SU-DHL-6 (cell line): ENCODE results near the gene TMEM271.

Experiments
- CTCF ChIP-seq: fragments of 200-600 bp; sonication (generic); IDR thresholded peaks from one replicate; pipeline ENCODE4 v1.5.1; 2017; ENCODE audit warnings: antibody characterized with exemption, mild to moderate bottlenecking, low read length, moderate library complexity; ENCODE audit not compliant: insufficient read depth, poor library complexity, severe bottlenecking
- EZH2phosphoT487 ChIP-seq: fragments of 200-600 bp; sonication (generic), shearing (Covaris generic); conservative IDR thresholded peaks from 2 replicates; pipeline ENCODE4 v1.6.1; 2018; ENCODE audit warnings: mild to moderate bottlenecking, antibody characterized with exemption, low read length, moderate library complexity, mixed read lengths

DNA sequence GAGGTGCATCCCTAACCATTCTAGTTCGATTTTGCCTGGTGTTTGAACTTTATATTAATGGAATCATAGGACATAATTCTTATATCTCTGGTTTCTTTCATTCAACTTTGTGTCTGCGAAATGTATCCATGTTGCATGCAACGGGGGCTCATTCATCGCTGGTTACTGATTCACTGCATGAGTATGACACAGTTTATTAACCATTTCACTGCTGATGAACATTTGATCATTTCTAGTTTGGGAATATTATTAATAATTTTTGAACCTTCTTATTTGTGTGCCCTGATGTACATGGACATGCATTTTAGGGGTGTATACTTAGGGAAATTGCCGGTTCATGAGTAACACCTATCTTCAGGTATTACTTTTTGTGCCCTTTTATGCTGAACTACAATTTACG lies 5.1 kb upstream of the TMEM271 start:
- TF ChIP-seq CTCF, result no peak
- no peak for TF ChIP-seq EZH2phosphoT487
